IMR-90 (cell line): ENCODE data around the gene KCNN4.

ENCODE experiments used
- CTCF ChIP-seq: conservative IDR thresholded peaks from 2 replicates; pipeline ENCODE4 v1.5.1; 2012; ENCODE audit warnings: mild to moderate bottlenecking, low read depth, low read length, improper control_type of control experiment
- ELK1 ChIP-seq: fragments of 150-350 bp; IDR thresholded peaks from 2 replicates; pipeline ENCODE4 v1.6.1; 2016; ENCODE audit warnings: low read depth, mild to moderate bottlenecking, low read length, moderate library complexity, borderline replicate concordance
- RAD21 ChIP-seq: IDR thresholded peaks from 2 replicates; pipeline ENCODE4 v1.6.1; 2012; ENCODE audit warnings: low read length, improper control_type of control experiment
- RFX5 ChIP-seq: IDR thresholded peaks from 2 replicates; pipeline ENCODE4 v1.8.0; 2012; ENCODE audit warnings: low read depth, mild to moderate bottlenecking, low read length, moderate library complexity
- USF2 ChIP-seq: fragments of 150-350 bp; IDR thresholded peaks from 2 replicates; pipeline ENCODE4 v1.6.1; 2017; ENCODE audit warnings: mild to moderate bottlenecking, antibody characterized with exemption, low read length, low read depth

GRCh38 chr19:43780706-43781525, at the start of gene KCNN4:
- TF ChIP-seq USF2 (no peak), RFX5 (no peak), ELK1 (no peak), CTCF (no peak), RAD21 (no peak)
